Stomach smooth muscle (tissue), 2 donors: ENCODE data around the gene NFXL1.
A peak's percentile ranks its signal among the peaks of the same experiment; 100 is the strongest.

ENCODE experiments used
- H3K27ac ChIP-seq: one replicate; pipeline ENCODE4 v1.7.0; 2013; ENCODE audit warnings: mild to moderate bottlenecking, low read length, inconsistent platforms
- H3K27me3 ChIP-seq, 2 donors: one replicate each; pipeline ENCODE4 v1.7.0; 2013; ENCODE audit warnings: low read length in 2 of 2; ENCODE audit not compliant: insufficient read depth in 2 of 2, control insufficient read depth in 1 of 2
- H3K36me3 ChIP-seq, 2 donors: one replicate each; pipeline ENCODE4 v1.7.0; 2013; ENCODE audit warnings: low read length in 2 of 2; ENCODE audit not compliant: control insufficient read depth in 2 of 2, insufficient read depth in 2 of 2
- H3K4me1 ChIP-seq: one replicate; pipeline ENCODE4 v1.7.0; 2013; ENCODE audit warnings: low read length; ENCODE audit not compliant: control insufficient read depth, insufficient read depth
- H3K4me3 ChIP-seq, 2 donors: one replicate each; pipeline ENCODE4 v1.7.0; 2013; ENCODE audit warnings: low read length in 2 of 2
- H3K9ac ChIP-seq, 2 donors: one replicate each; pipeline ENCODE4 v1.7.0; 2013; ENCODE audit warnings: low read length in 2 of 2, mild to moderate bottlenecking in 1 of 2
- H3K9me3 ChIP-seq, 2 donors: one replicate each; pipeline ENCODE4 v1.7.0; 2013; ENCODE audit warnings: low read length in 2 of 2; ENCODE audit not compliant: control insufficient read depth in 2 of 2
- donor health status: healthy.
- donor health status: Pancreatic carcinoma.

NFXL1 gene

DNA sequence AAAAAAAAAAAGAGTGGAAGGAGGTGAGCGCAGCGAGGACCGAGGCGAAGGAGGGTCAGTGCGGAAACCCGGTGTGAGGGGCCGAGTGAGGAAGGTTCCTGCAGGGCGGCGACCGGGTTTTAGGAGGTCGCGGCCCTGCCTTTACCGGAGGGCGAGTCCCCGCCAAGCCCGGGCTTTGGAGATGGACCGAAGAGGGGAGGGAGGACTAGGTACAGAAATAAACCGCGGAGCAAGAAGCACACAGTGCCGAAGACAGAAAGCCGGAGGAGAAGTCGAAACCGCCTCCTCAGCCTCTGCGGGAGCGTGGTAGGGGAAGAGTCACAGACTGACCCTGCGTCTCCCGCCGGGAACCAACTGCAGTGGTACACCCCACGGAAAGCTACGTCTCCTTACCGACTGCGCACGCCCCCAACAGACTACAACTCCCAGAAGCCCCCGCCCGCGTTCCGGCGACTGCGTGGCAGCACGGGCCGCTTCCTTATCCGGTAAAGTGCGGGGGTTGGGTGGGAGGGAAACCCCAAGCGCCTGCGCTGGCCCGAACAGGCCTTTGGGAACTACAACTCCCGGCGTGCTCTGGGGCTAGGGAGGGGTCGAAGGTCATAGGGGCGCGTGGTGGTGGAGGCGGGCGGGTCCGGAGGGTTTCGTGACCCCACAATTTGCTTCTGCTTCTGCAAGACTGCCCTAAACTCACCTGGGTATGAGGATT, at the start of gene NFXL1:
Gene NFXL1, minus strand, starts transcription at position 364 of the 706 bp plus-strand sequence. CDS start 380 bp downstream, outside the sequence.
- H3K4me3 ChIP-seq, result peak within 1 kb of the TSS; percentile 93 to 94
- H3K27me3 ChIP-seq, result no peaks in the 10 kb centered on the region
- H3K27ac ChIP-seq, result peak within 1 kb of the TSS; percentile 32

DNA sequence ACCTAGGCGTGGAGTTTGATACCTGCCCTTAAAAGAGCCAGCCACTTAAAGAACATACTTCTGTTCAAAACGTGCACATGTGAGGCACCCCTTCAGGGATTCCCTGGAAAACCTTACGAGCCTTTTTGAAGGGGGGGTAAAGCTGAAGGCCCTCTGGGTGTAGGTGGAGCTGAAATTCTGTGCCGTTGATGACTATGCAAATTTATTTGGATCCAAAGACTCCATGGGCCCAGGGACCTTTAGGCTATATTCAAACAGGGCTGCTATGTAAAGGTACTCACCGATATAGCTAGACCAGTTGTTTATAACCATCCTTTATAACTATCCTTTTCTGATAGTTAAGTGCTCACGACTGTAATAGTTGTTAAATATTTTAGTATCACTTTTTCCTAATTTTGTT, 40.3 kb upstream of the NFXL1 start:
- no peaks in the 10 kb centered on the region for H3K9me3 ChIP-seq
- no peak overlapping the region for H3K27ac ChIP-seq
- H3K36me3 ChIP-seq, result no peaks in the 10 kb centered on the region
- H3K9ac ChIP-seq, result no peak overlapping the region
- H3K27me3 ChIP-seq, result no peaks in the 10 kb centered on the region
- H3K4me1 ChIP-seq, result no peaks in the 10 kb centered on the region
- no peak overlapping the region for H3K4me3 ChIP-seq

More for the DNA sequence above, at the start of gene NFXL1:
- Histone ChIP-seq H3K4me1 (peaks cover 6% of the 10 kb centered on the region), H3K9ac (peak within 1 kb of the TSS; percentile 84 to 89), H3K9me3 (no peaks in the 10 kb centered on the region), H3K36me3 (no peaks in the 10 kb centered on the region)

DNA sequence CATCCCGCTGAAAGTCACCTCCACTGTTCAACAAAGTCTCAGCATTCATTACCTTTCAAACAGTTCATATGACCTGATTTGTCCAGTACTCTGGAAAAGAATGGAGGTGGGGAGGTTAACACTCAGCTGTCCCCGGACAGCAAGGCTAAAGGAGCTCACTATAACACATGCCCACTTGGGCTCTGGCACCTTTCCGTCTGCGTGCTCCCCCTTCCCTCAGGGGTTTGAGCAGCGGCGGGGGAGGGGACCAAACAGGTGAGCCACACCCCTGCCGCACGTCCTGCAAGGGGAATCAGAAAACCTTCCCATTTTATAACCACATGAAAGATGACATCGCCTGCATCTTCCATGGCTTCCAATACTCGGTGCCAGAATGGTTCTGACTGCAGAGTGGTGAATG, 39.9 kb upstream of the NFXL1 start:
- Histone ChIP-seq H3K36me3 (no peaks in the 10 kb centered on the region), H3K27ac (no peak overlapping the region), H3K9ac (no peak overlapping the region), H3K9me3 (no peaks in the 10 kb centered on the region), H3K4me3 (no peak overlapping the region), H3K4me1 (no peaks in the 10 kb centered on the region), H3K27me3 (no peaks in the 10 kb centered on the region)

DNA sequence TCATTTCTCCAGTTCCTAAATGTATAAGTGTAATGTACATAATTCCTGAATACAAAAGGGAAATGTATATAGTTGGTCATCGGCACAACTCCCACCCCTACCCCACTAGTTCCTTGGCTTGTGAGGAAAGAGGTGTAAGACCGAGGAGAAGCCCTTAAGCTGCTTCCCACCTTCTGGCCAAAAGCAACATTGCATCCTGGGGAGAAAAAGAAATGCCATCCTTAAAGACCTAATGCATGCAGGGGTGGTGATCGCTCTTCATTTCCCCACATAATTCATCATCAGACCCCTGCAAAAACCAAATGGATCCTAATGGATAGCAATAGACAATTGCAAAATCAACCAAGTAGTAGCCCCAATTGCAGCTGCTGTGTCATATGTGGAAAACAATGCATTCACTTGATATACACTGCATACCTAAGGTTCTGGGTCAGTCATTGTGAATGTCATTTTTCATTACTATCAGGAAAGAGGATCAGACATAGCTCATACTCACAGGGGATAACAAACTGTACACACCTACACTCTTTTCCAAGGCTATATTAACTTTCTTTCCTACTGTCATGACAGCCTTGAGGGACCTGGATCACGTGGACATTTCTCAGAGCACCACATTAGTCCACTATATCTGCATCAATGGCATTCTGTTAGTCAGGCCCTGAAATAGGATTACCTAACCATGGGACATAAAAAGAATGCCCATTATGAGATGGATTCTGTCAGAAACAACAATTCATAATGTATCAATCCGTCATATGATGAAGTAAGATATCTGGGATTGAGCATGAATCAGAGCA, 31.7 kb upstream of the NFXL1 start:
- no peak overlapping the region for H3K4me3 ChIP-seq
- peaks cover 0 to 2% of the 10 kb centered on the region in 2 donors for H3K27me3 ChIP-seq
- no peaks in the 10 kb centered on the region for H3K36me3 ChIP-seq
- H3K9me3 ChIP-seq, result no peaks in the 10 kb centered on the region
- no peak overlapping the region for H3K9ac ChIP-seq
- no peak overlapping the region for H3K27ac ChIP-seq
- no peaks in the 10 kb centered on the region for H3K4me1 ChIP-seq

DNA sequence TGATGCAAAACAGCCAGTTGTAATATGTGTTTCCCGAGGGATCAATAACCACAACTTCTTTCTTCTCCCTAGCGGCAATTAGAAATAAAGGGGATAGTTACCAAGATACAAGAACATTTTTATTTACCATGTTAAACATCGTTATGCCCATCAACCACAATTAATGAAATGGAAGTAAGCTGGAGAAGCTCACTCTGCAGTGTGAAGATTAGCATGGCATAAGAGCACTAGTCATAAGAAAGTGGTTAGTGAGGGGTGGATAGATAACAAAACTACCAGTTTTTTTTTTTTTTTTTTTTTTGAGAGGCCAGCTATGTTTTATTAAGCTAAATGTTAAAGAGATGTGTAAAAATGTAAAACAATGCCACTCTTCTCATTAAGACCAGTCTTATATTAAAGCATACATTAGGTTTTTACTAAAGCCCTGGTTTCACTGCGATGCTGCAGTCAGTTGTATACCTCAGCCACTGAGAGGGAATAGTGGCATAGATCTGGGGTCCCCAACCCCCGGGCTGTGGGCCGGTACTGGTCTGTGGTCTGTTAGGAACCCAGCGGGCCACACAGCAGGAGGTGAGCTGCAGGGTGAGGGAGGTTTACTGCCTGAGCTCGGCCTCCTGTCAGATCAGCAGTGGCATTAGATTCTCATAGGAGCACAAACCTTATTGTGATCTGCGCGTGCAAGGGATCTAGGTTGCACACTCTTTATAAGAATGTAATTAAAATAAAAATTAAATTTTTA, 27.9 kb upstream of the NFXL1 start:
- Histone ChIP-seq H3K9me3 (no peaks in the 10 kb centered on the region), H3K4me3 (no peak overlapping the region), H3K36me3 (no peaks in the 10 kb centered on the region), H3K4me1 (no peaks in the 10 kb centered on the region), H3K27ac (no peak overlapping the region), H3K9ac (no peak overlapping the region), H3K27me3 (peaks cover 0 to 5% of the 10 kb centered on the region in 2 donors)

DNA sequence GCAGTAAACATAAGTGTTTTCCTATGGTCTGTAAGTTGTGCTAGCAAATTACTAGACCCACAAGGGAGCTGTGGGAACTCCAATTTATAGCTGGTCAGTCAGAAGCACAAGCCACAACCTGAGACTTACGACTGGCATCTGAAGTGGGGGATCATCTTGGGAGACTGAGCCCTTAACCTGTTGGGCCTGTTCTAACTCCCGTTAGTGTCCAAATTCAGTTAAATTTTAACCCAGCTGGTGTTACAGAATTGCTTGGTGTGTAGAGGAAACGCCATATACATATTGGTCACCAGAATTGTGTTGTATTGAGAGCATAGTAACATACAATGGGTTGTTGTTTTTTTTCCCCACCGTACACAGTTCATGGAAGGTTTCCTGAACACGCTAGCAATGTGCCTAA, 25.1 kb upstream of the NFXL1 start:
- H3K4me1 ChIP-seq, result no peaks in the 10 kb centered on the region
- no peak overlapping the region for H3K9ac ChIP-seq
- H3K27me3 ChIP-seq, result peaks cover 0 to 5% of the 10 kb centered on the region in 2 donors
- no peak overlapping the region for H3K4me3 ChIP-seq
- no peak overlapping the region for H3K27ac ChIP-seq
- no peaks in the 10 kb centered on the region for H3K9me3 ChIP-seq
- no peaks in the 10 kb centered on the region for H3K36me3 ChIP-seq

DNA sequence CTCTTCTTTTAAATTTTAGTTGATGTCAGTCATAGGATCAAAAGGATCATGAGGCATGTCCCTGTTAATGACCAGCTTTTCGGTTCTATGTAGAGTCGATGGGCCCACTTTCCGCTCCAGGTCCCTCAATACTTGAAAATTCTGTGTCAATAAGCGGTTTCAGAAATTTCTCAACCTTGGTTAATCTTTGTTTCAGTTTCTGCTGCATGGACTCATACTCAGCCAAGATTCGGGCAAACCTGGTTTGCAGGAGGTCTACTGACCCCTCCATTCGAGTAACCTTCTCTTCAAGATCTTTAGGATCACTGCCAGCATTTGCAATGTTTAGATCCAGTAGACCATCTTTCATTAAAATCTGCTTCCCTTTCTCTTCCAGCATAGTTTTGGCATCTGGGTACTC, 22.0 kb upstream of the NFXL1 start:
- no peak overlapping the region for H3K27ac ChIP-seq
- no peaks in the 10 kb centered on the region for H3K36me3 ChIP-seq
- peaks cover 0 to 5% of the 10 kb centered on the region in 2 donors for H3K27me3 ChIP-seq
- H3K4me1 ChIP-seq, result no peaks in the 10 kb centered on the region
- H3K4me3 ChIP-seq, result no peak overlapping the region
- H3K9ac ChIP-seq, result no peak overlapping the region
- no peaks in the 10 kb centered on the region for H3K9me3 ChIP-seq

DNA sequence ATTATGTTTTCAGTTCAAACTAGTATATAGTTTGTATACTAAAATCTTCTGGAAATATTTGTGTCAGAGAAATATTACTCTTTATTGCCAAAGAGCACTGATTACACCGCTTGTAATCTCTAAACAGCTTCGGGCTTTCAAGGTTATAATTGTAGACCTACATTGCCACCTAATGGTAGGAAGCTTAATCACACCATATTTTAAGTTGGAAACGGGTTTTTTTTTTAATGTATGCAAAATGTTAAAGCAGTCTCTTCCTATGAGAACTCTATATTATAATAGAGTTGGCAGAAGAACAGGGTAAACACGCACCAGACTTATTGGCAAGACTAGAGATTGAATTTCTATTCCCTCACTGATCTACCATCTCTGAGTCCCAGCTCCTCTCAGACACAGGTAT, 19.5 kb upstream of the NFXL1 start:
- H3K27me3 ChIP-seq, result no peaks in the 10 kb centered on the region
- H3K4me3 ChIP-seq, result no peak overlapping the region
- no peaks in the 10 kb centered on the region for H3K4me1 ChIP-seq
- no peaks in the 10 kb centered on the region for H3K36me3 ChIP-seq
- H3K9ac ChIP-seq, result no peak overlapping the region
- no peak overlapping the region for H3K27ac ChIP-seq
- no peaks in the 10 kb centered on the region for H3K9me3 ChIP-seq

DNA sequence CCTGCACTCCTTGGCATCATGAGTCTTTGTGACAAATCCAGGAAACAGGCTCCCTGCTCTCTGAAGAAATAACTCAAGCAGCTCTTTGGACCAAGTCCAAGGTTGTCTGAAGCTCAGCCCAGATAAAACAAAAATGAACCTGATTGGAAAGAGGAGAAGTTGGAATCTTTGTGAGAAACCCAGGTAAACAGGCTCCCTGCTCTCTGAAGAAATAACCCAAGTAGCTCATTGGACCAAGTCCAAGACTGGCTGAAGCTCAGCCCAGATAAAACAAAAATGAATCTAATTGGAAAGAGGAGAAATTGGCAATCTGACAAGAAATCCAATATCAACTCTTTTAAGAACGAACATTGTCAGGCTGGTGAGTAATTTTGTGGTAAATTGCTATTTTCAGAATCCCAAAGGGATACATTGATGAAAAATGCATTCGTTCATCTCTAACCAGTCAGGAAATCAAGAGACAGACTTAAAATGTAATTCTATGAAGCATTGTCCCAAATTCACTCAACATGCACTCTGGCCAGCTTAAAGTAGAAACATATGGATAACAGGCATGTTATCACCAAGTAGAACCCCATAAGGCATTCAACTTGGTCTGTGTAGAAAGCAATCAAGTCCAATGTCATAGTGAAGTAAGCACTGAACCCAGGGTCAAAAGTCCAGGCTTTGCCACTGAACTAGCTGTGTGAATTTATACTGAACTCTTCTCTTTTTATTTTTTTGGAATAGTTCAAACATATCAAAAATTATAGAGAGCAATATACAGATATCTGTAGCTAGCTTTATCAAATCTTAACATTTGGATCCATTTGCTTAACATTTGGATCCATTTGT, 16.8 kb upstream of the NFXL1 start:
- peaks cover 4 to 8% of the 10 kb centered on the region in 2 donors for H3K27me3 ChIP-seq
- no peaks in the 10 kb centered on the region for H3K9me3 ChIP-seq
- H3K9ac ChIP-seq, result no peak overlapping the region
- peaks cover 2% of the 10 kb centered on the region for H3K4me1 ChIP-seq
- no peak overlapping the region for H3K4me3 ChIP-seq
- no peak overlapping the region for H3K27ac ChIP-seq
- H3K36me3 ChIP-seq, result no peaks in the 10 kb centered on the region

DNA sequence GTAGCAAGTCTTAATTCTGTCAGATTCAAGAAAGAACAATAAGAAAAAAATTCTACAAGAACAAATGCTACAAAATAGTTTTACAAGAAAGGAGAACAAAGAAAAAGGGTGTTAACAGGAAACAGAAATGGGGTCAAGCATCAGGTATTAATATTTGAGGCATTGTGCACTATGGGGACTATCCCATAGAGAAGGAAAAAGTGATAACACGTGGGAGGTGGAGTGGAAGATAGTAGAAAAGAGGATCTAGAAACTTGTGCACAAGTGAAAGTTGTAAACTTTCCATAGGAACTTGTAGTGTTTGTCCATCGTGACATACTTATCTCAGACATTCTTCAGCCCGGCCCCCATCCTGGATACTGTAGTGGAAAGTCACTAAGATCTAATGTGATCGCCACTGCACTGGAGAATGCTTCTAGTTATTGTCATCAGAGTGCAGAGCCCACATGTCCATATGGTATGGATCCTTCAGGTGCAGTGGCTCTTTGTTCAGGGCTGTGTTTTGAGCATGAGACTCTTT, 15.4 kb upstream of the NFXL1 start:
- no peaks in the 10 kb centered on the region for H3K9me3 ChIP-seq
- H3K9ac ChIP-seq, result no peak overlapping the region
- H3K4me1 ChIP-seq, result peaks cover 2% of the 10 kb centered on the region
- H3K36me3 ChIP-seq, result no peaks in the 10 kb centered on the region
- no peak overlapping the region for H3K4me3 ChIP-seq
- no peak overlapping the region for H3K27ac ChIP-seq
- peaks cover 4 to 9% of the 10 kb centered on the region in 2 donors for H3K27me3 ChIP-seq
